ENCODE data around the gene A3GALT2.

A3GALT2 gene

GRCh38 chr1:33273961-33274371 lies 46.9 kb downstream of the A3GALT2 start:
- Histone ChIP-seq H3K9me3 (ENCODE audit: low read length) (no peaks in the 10 kb centered on the region), H3K27me3 (ENCODE audit: control insufficient read depth in 1 of 2, insufficient read depth in 2 of 2, low read length in 2 of 2) (no peaks in the 10 kb centered on the region), H3K9ac (ENCODE audit: low read length) (no peak overlapping the region), H3K4me1 (ENCODE audit: insufficient read depth, low read length) (no peaks in the 10 kb centered on the region), H3K27ac (ENCODE audit: low read depth, low read length) (no peak overlapping the region), H3K4me3 (ENCODE audit: low read depth in 1 of 2, low read length in 2 of 2) (no peak overlapping the region), H3K36me3 (ENCODE audit: insufficient read depth, low read length) (peaks cover 20% of the 10 kb centered on the region)

GRCh38 chr1:33273406-33273805 lies 47.5 kb downstream of the A3GALT2 start:
- no peak overlapping the region for H3K9ac ChIP-seq (ENCODE audit: low read length)
- no peaks in the 10 kb centered on the region for H3K9me3 ChIP-seq (ENCODE audit: low read length)
- no peak overlapping the region for H3K4me3 ChIP-seq (ENCODE audit: low read depth in 1 of 2, low read length in 2 of 2)
- H3K27me3 ChIP-seq (ENCODE audit: control insufficient read depth in 1 of 2, insufficient read depth in 2 of 2, low read length in 2 of 2): no peaks in the 10 kb centered on the region
- H3K27ac ChIP-seq (ENCODE audit: low read depth, low read length): no peak overlapping the region
- peaks cover 20% of the 10 kb centered on the region for H3K36me3 ChIP-seq (ENCODE audit: insufficient read depth, low read length)
- H3K4me1 ChIP-seq (ENCODE audit: insufficient read depth, low read length): no peaks in the 10 kb centered on the region

GRCh38 chr1:33272930-33273329 lies 48.0 kb downstream of the A3GALT2 start:
- Histone ChIP-seq H3K4me3 (ENCODE audit: low read depth in 1 of 2, low read length in 2 of 2) (no peak overlapping the region), H3K27ac (ENCODE audit: low read depth, low read length) (no peak overlapping the region), H3K9me3 (ENCODE audit: low read length) (no peaks in the 10 kb centered on the region), H3K9ac (ENCODE audit: low read length) (no peak overlapping the region), H3K27me3 (ENCODE audit: control insufficient read depth in 1 of 2, insufficient read depth in 2 of 2, low read length in 2 of 2) (no peaks in the 10 kb centered on the region), H3K36me3 (ENCODE audit: insufficient read depth, low read length) (peaks cover 20% of the 10 kb centered on the region), H3K4me1 (ENCODE audit: insufficient read depth, low read length) (no peaks in the 10 kb centered on the region)

- H3K27me3 ChIP-seq (ENCODE audit: control insufficient read depth in 1 of 2, insufficient read depth in 2 of 2, low read length in 2 of 2): no peaks in the 10 kb centered on the region
- no peak overlapping the region for H3K9ac ChIP-seq (ENCODE audit: low read length)
- peaks cover 18% of the 10 kb centered on the region for H3K36me3 ChIP-seq (ENCODE audit: insufficient read depth, low read length)
- no peaks in the 10 kb centered on the region for H3K9me3 ChIP-seq (ENCODE audit: low read length)
- H3K4me3 ChIP-seq (ENCODE audit: low read depth in 1 of 2, low read length in 2 of 2): no peak overlapping the region
- no peak overlapping the region for H3K27ac ChIP-seq (ENCODE audit: low read depth, low read length)
- H3K4me1 ChIP-seq (ENCODE audit: insufficient read depth, low read length): no peaks in the 10 kb centered on the region
Measured at GRCh38 chr1:33272509-33272908, 48.4 kb downstream of the A3GALT2 start.

- Histone ChIP-seq H3K9me3 (ENCODE audit: low read length) (no peaks in the 10 kb centered on the region), H3K4me1 (ENCODE audit: insufficient read depth, low read length) (no peaks in the 10 kb centered on the region), H3K27me3 (ENCODE audit: control insufficient read depth in 1 of 2, insufficient read depth in 2 of 2, low read length in 2 of 2) (no peaks in the 10 kb centered on the region), H3K4me3 (ENCODE audit: low read depth in 1 of 2, low read length in 2 of 2) (no peak overlapping the region), H3K9ac (ENCODE audit: low read length) (no peak overlapping the region), H3K36me3 (ENCODE audit: insufficient read depth, low read length) (peaks cover 12% of the 10 kb centered on the region), H3K27ac (ENCODE audit: low read depth, low read length) (no peak overlapping the region)
Measured at GRCh38 chr1:33271666-33272505, 49.0 kb downstream of the A3GALT2 start.

GRCh38 chr1:33270808-33271465 lies 50.0 kb downstream of the A3GALT2 start:
- peaks cover 6% of the 10 kb centered on the region for H3K36me3 ChIP-seq (ENCODE audit: insufficient read depth, low read length)
- H3K27me3 ChIP-seq (ENCODE audit: control insufficient read depth in 1 of 2, insufficient read depth in 2 of 2, low read length in 2 of 2): no peaks in the 10 kb centered on the region
- no peak overlapping the region for H3K4me3 ChIP-seq (ENCODE audit: low read depth in 1 of 2, low read length in 2 of 2)
- H3K9ac ChIP-seq (ENCODE audit: low read length): no peak overlapping the region
- no peaks in the 10 kb centered on the region for H3K9me3 ChIP-seq (ENCODE audit: low read length)
- no peaks in the 10 kb centered on the region for H3K4me1 ChIP-seq (ENCODE audit: insufficient read depth, low read length)
- no peak overlapping the region for H3K27ac ChIP-seq (ENCODE audit: low read depth, low read length)

- Histone ChIP-seq H3K4me1 (ENCODE audit: insufficient read depth, low read length) (no peaks in the 10 kb centered on the region), H3K4me3 (ENCODE audit: low read depth in 1 of 2, low read length in 2 of 2) (no peak overlapping the region), H3K27me3 (ENCODE audit: control insufficient read depth in 1 of 2, insufficient read depth in 2 of 2, low read length in 2 of 2) (no peaks in the 10 kb centered on the region), H3K9me3 (ENCODE audit: low read length) (no peaks in the 10 kb centered on the region), H3K9ac (ENCODE audit: low read length) (no peak overlapping the region), H3K27ac (ENCODE audit: low read depth, low read length) (no peak overlapping the region), H3K36me3 (ENCODE audit: insufficient read depth, low read length) (peaks cover 6% of the 10 kb centered on the region)
Measured at GRCh38 chr1:33270379-33270778, 50.5 kb downstream of the A3GALT2 start.

- no peaks in the 10 kb centered on the region for H3K27me3 ChIP-seq (ENCODE audit: control insufficient read depth in 1 of 2, insufficient read depth in 2 of 2, low read length in 2 of 2)
- no peaks in the 10 kb centered on the region for H3K4me1 ChIP-seq (ENCODE audit: insufficient read depth, low read length)
- peaks cover 6% of the 10 kb centered on the region for H3K36me3 ChIP-seq (ENCODE audit: insufficient read depth, low read length)
- no peak overlapping the region for H3K4me3 ChIP-seq (ENCODE audit: low read depth in 1 of 2, low read length in 2 of 2)
- H3K9me3 ChIP-seq (ENCODE audit: low read length): no peaks in the 10 kb centered on the region
- no peak overlapping the region for H3K9ac ChIP-seq (ENCODE audit: low read length)
- no peak overlapping the region for H3K27ac ChIP-seq (ENCODE audit: low read depth, low read length)
Measured at GRCh38 chr1:33269621-33270020, 51.3 kb downstream of the A3GALT2 start.

GRCh38 chr1:33268927-33269610 lies 51.8 kb downstream of the A3GALT2 start:
- no peak overlapping the region for H3K27ac ChIP-seq (ENCODE audit: low read depth, low read length)
- H3K4me1 ChIP-seq (ENCODE audit: insufficient read depth, low read length): no peaks in the 10 kb centered on the region
- peaks cover 6% of the 10 kb centered on the region for H3K36me3 ChIP-seq (ENCODE audit: insufficient read depth, low read length)
- H3K27me3 ChIP-seq (ENCODE audit: control insufficient read depth in 1 of 2, insufficient read depth in 2 of 2, low read length in 2 of 2): no peaks in the 10 kb centered on the region
- H3K9ac ChIP-seq (ENCODE audit: low read length): no peak overlapping the region
- no peaks in the 10 kb centered on the region for H3K9me3 ChIP-seq (ENCODE audit: low read length)
- H3K4me3 ChIP-seq (ENCODE audit: low read depth in 1 of 2, low read length in 2 of 2): no peak overlapping the region

- Histone ChIP-seq H3K4me1 (ENCODE audit: insufficient read depth, low read length) (no peaks in the 10 kb centered on the region), H3K27me3 (ENCODE audit: control insufficient read depth in 1 of 2, insufficient read depth in 2 of 2, low read length in 2 of 2) (no peaks in the 10 kb centered on the region), H3K36me3 (ENCODE audit: insufficient read depth, low read length) (peaks cover 6% of the 10 kb centered on the region), H3K9ac (ENCODE audit: low read length) (no peak overlapping the region), H3K27ac (ENCODE audit: low read depth, low read length) (no peak overlapping the region), H3K4me3 (ENCODE audit: low read depth in 1 of 2, low read length in 2 of 2) (no peak overlapping the region), H3K9me3 (ENCODE audit: low read length) (no peaks in the 10 kb centered on the region)
Measured at GRCh38 chr1:33268457-33268856, 52.4 kb downstream of the A3GALT2 start.

GRCh38 chr1:33267468-33268205 lies 53.3 kb downstream of the A3GALT2 start:
- H3K36me3 ChIP-seq (ENCODE audit: insufficient read depth, low read length): peaks cover 11% of the 10 kb centered on the region
- H3K27ac ChIP-seq (ENCODE audit: low read depth, low read length): no peak overlapping the region
- no peak overlapping the region for H3K4me3 ChIP-seq (ENCODE audit: low read depth in 1 of 2, low read length in 2 of 2)
- H3K27me3 ChIP-seq (ENCODE audit: control insufficient read depth in 1 of 2, insufficient read depth in 2 of 2, low read length in 2 of 2): no peaks in the 10 kb centered on the region
- no peaks in the 10 kb centered on the region for H3K9me3 ChIP-seq (ENCODE audit: low read length)
- H3K9ac ChIP-seq (ENCODE audit: low read length): no peak overlapping the region
- peaks cover 6% of the 10 kb centered on the region for H3K4me1 ChIP-seq (ENCODE audit: insufficient read depth, low read length)

Measured in muscle layer of colon (tissue), 2 donors.